Measurements from ENCODE around the gene MAF.

Gene MAF

DNA sequence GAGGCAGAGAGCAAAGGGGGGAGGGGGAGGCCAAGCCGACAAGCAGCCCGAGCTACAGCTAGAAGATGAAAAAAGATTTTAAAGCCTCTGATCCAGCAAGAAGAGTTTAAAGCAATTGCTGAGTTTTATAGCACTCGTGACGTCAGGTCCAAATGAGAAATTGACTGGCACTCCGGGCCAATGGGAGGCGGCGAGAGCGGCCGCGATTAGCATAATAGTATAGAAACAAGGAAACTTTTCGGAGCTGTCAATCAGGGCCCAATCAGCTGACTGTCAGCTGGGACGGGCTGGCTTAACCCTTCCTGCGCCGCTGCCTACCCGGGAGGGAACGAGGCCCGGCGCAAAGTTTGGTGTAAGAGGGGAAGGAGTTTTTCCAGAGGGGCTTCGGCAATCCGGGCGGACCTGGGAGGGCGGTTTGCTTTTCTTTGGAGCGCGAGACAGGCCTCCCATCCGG is at the start of gene MAF:
Gene MAF, minus strand, starts transcription at position 100 of the 454 bp plus-strand sequence. CDS start 835 bp downstream, outside the sequence.
- no peak for DNase-seq (ENCODE audit: low read depth)

DNA sequence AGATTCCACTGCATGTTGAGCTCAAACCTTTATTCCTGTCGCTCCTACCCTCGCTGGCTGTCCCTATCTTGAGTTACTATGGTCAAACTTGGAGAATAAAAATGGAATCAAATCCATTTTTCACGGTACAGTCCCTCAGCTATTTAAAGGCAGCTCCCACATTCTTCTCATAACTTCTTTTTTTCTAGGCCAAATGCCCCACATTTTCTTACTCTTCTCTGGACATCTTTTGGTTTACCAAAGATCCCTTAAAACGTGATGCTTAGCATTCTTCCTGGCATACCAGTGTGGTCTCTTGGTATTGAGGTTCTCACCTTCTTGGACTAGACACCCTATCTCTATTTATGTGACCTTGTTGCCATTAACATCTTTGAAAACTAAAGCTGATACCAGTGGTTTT is 48.3 kb upstream of the MAF start:
- DNase-seq (ENCODE audit: low read depth), result no peak

DNA sequence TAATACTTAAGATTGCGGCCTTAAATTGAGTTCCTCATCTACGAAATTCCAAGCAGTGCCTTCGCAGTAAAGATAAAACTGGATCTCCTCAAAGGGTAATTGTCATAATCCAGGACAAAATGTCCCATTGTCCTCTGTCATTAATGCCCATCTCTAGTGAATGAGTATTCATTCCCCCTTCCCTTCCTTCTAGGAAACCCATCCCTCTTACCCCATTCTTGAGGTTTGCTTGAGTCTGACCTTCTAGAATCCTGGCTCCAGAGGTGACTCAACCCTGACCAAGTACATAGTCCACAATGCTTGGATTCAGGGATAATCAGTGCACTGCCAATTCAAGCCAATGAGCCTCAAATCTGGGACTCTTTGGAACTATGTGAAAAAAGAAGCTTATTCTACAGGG is 47.0 kb upstream of the MAF start:
- no peak for DNase-seq (ENCODE audit: low read depth)

DNA sequence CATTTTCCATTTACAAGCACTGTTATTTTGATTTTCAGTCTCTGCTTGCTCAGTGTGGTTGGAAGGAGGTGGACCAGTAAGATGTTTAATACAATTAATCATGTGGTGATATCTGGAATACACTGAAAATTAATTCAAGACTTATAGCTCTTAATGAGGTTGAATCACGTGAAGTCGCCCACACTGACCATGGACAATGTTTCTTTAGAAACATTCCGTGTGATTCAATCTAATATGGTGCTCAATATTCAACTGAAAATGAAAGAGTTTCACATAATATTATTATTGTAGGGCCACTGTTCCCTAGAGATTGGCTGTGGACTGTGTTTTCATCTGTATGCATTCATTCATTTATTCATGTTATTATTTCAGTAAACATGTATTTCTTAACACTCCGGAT is 45.2 kb upstream of the MAF start:
- no peak for DNase-seq (ENCODE audit: low read depth)

DNA sequence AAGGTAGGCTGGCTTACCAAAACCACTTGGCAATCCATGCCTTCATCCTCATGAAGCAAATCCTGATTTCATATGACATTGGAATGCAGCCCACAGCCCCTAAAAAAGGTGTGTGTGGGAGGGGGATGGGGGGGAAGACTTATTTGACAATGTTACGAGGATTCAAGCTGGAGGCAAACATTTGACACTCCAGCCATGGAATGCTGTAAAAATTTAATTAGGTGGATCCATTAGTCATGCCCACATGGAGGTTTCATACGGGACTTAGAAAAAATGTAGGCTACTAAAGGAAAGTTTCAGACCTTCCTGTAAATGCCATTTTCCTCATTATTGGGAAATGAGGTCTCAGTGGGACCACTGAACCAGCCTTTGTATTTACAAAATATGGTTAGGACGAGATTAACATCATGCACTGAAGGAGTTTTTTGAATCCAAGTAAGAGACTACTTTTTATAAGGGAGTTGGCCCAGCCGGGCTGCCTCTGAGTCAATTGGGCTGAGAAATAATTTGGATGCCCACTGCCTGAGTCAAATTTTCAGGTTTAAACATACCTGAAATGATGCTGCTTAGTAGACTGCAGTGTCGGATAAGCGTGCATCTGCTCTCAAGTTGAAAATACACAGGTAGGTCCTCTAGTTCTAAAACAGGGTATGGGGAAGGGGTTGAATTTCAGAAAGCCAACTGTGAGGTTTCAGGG is 44.6 kb upstream of the MAF start:
- no peak for DNase-seq (ENCODE audit: low read depth)

DNA sequence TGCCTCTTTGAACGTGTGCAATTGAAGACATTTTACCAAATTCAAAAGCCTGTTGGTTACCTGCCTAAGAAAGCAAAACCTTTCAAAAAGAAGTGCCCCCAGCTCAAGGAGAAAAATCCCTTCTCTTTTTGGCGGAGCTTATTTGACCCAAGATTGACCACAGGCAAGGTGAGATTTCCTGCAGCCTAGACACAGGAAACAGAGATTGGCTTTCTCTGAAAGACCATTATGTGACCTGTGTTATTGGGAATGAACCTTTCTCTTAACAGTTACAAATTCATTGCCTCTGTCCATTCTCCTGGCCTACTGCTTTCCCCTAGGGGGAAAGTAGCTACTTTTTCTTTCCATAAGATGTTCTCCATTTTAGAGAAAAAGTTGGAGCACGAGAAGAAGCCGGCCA is 42.1 kb upstream of the MAF start:
- no peak for DNase-seq (ENCODE audit: low read depth)

DNA sequence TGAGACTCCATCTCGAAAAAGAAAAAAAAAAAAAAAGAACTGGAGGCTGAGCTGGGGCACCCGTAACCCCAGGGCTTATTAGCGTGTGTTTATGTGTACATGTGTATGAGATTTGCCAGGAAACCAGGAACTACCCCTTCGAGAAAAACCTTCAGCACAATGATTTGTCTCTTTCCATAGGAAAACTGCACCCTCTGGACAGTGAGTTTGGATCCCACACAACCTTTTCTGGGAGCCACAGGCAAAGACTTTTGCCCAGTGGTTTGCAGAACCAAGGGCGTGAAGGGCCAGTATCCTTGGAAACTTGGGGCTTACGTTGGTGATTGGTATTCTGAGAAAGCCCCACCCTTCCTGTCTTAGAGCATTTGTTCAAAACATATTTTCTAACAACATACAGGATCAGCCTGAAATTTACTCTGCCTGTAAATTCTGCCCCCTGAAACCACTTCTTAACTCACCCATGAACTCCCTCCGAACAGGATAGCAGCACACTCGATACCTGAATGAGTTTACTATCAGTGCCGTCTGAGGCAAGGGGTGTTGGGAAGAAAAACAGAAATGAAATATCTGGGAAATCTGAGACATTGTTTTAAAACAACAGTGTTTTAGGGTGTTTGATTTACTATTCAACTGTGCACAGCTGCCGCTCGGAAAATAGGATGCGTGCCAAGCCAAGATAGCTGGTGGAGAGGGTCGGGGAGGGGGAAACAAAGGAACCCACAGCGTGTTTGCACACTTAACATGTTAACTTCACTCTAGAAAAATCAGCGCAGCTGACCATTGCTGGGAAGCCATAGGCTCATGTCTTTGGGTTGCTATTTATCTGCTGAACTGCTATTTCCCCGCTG is 40.2 kb upstream of the MAF start:
- no peak for DNase-seq (ENCODE audit: low read depth)

DNA sequence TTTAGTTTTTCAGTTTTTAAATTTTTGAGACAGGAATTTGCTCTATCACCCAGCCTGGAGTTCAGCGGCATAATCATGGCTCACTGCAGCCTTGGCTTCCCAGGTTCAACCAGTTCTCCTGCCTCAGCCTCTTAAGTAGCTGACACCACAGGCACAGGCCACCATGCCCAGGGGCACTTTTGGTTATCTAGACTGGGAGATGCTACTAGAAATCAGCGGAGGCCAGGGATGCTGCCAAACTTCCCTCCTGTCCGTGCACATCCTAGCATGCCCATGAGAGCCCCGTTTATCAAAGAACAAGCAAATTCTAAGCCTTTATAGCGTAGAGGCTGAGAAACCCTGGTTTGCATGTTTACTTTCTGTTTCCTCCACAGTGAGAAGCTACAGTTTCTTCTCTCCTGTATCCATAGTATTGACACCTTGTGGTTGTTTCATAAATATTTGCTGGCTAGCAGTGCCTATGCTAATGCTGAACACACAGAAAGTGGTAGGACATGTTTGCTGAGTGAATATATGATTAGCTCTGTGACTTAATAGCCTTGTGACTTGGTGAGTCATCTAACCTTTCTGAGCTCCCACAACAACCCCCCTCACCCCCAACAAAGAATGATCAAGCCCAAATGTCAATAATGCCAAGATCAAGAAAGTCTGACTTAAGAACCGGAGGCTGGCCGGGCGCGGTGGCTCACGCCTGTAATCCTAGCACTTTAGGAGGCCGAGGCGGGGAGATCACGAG is 39.2 kb upstream of the MAF start:
- DNase-seq (ENCODE audit: low read depth), result no peak

DNA sequence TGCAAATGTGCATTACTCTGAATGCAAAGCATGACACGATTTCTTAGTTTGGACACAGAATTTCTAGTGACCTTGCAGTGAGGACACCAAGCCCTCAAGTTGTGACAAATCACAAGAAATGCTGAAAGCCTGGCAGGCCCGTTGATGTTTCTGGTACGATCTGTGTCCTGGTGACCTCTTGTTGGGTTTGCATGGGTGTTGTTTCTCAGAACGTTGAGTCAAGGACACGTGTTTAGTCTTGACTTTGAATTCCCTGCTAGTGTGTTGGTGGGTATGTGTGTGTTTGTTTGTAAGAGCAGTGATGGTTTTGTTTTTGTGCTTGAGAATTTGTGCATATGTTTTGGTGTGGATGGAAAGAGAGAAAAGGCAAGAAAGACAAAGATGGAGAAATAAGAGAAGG is 37.8 kb upstream of the MAF start:
- no peak for DNase-seq (ENCODE audit: low read depth)

DNA sequence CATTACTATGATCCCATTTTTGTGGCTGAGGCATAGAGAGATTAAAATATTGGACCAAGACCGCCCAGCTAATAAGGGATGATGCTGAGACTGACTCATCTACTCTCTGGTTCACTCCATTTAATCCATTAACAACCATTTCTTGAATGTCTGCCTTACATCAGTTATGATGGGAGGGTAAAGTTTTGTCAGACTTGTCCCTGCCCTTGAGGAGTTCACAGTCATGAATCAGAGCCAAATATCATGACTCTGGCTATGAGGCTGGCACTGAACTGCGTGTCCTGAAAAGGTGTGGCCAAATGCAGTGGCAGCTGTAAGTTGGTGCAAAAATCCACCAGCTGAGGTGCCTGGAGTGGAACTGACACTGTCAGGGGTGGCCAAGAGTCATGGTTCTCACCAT is 35.0 kb upstream of the MAF start:
- DNase-seq (ENCODE audit: low read depth), result no peak

DNA sequence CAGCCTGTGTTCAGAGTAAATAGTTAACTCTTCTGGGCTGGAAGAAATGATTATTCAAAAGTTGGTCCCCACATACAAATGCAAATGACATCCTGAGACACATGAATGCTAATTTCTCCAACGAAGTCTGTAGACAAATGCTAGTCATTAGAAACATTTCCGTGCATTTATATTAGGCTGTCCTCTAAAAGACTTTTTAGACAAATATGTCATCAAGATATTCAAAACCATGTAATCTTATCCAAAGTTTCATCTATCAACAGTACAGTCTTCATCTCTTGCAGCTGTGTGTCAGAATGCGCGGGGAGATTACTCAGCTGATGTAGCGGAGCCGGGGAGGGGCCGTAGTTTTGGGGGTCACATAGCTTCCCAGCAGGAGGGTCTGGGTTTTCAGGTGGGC is 33.8 kb upstream of the MAF start:
- no peak for DNase-seq (ENCODE audit: low read depth)

DNA sequence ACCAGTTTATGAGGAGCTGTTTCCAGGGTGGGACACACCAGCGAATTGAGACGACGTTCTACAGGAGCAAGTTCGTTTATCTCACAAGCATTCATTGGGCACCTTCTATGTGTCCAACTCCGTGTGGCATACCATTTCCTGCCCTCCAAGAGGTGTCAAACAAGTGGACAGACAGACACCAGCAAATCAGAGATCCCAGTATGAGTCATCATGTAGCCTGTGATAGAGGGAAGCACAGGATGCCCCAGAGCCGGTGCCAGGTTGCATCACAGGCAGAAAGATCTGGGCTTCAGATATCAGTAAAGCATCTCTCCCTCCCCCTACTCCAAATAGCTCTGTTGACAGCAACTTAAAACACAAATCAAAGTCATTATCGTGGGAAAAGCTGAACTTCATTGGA is 31.8 kb upstream of the MAF start:
- no peak for DNase-seq (ENCODE audit: low read depth)

DNA sequence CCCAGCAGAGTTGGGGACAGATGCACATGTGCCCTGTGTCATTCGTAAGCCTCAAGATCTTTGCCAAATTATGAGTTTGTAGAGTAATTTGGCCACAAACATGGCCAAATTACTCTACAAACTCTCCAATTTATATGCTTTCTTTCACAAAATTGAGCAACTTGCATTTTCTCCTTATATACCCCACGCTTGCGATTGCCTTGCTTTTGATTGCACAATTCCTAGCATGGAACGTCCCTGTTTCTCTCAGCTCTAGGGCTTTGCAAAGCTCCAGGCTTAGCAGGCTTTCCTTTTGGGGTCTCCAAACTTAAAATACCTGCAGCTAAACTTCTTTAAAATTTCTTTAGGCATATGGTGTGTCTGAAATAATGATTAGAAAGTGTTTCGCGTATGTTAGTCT is 28.5 kb upstream of the MAF start:
- DNase-seq (ENCODE audit: low read depth), result no peak

DNA sequence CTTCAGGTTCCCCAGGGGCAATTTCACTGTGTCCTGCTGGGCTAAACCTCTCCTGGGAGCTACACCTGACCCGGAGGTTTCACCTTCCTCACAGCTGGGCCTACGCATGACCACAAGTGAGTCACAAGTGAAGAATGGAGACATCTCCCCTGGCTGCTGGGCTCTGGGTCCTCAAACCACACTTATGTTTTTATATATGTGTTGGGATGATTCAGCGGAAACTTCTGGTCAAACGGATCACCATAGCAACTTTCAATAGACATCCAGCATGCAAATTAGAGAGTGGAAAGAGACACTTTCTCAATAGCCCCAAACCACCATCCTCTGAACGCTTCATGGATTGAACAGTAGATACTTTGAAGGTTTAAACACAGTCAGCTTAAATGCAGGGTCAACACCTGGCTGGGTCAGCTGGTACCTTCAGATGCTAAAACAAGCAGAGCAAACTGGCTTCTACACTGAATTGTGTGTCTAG is 28.0 kb upstream of the MAF start:
- no peak for DNase-seq (ENCODE audit: low read depth)

DNA sequence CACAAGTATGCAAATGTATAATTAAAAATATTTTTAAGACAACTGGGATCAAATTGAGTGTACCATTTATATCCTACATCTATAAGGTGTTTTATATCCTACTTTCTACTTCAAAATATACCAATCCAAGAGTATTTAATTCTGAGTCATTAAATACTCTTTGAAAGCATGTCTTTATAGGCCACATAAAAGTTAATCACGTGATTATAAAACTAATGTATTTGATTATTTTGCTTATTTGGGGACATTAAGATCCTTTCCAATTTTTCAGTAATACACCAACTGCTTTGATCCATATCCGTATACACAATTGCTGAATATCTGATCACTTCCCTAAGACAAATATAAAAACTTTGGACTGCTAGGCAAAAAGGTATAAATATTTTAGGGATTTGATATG is 26.6 kb upstream of the MAF start:
- DNase-seq (ENCODE audit: low read depth), result no peak

DNA sequence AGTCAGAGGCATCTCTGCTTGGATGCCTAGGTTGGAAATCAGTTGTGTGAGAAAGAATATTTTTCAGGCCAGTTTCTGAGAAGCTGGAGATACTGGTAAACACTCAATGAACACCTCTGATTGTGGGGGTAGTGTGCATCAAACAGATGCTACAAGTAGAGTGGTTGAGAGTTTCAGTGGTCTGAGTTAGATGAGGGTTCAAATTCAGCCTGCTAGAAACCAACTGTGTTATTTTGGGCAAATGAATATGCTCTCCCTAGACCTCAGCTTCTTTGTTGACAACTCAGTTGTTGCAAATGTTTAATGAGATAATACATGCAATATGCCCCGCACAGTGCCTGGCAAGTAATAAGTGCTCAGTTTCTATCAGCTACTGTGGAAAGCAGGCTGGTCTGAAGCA is 25.2 kb upstream of the MAF start:
- no peak for DNase-seq (ENCODE audit: low read depth)

DNA sequence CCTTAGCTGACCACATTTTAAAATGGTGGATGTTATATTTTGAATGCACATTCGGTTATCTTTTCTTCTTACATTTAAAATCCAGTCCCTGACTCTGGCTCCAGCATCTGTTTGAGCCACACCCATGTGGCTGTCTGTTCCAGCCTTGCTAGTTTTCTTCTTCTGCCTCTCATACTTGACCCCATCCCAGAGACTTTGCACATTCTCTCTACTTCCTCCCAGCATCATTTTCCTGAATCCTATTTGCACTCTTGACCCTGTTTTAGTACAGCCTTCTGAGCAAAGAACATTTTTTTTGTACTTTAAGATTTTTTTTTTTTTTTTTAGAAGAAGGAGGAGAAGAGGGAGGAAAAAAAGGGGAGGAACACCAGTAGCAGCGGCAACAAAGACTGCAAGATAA is 23.3 kb upstream of the MAF start:
- DNase-seq (ENCODE audit: low read depth), result no peak

DNA sequence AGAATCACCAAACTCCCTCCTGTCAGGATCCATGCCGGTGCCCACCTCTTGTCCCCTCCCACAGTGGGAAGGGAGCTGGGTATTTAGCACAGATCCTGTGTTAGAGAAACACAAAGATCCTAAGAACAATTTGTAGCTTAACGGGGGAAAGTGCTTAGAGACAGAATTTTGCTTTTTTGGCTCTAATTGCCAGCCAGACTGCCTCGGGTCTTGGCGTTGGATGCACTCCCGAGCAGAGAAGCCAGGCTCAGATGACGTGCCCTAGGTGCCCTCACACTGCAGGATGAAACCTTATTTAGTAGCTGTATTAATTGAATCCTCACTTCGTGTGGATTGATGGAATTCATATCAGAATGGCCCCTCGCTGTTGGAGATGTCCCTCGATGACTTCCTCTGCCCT is 22.5 kb upstream of the MAF start:
- no peak for DNase-seq (ENCODE audit: low read depth)

DNA sequence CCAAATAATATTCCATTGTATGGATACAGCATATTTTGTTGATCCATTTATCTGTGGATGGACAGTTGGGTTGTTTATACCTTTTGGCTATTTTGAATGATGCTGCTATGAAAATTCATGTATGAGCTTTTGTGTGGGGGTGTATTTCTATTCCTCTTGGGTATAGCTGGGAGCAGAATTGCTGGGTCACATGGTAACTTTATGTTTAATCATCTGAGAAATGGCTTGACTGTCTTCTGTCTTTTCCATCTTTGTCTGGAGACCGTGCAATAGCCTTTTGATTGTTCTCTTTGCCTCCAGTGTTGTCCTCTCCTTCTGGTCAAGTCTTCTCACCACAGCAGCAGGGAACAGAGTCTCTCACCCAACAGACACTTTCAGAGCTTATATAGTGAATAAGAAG is 20.5 kb upstream of the MAF start:
- DNase-seq (ENCODE audit: low read depth), result no peak

DNA sequence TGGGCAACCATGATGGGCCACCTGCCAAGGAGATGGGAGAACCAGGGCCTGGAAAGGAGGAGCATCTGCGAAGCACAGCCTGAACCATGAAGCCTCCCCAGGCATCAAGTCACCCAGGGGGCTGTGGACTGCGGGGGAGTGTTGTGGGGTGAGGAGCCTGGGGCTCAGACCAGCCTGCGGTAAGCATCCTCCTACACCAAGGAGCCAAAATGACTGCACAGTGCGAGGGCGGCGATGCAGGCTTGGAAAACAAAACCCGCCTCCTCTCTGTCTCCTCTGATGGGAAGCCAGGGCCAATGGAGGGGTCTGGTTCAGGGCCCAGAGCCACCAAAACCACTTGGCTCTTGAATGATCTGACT is 18.1 kb upstream of the MAF start:
- no peak for DNase-seq (ENCODE audit: low read depth)

DNA sequence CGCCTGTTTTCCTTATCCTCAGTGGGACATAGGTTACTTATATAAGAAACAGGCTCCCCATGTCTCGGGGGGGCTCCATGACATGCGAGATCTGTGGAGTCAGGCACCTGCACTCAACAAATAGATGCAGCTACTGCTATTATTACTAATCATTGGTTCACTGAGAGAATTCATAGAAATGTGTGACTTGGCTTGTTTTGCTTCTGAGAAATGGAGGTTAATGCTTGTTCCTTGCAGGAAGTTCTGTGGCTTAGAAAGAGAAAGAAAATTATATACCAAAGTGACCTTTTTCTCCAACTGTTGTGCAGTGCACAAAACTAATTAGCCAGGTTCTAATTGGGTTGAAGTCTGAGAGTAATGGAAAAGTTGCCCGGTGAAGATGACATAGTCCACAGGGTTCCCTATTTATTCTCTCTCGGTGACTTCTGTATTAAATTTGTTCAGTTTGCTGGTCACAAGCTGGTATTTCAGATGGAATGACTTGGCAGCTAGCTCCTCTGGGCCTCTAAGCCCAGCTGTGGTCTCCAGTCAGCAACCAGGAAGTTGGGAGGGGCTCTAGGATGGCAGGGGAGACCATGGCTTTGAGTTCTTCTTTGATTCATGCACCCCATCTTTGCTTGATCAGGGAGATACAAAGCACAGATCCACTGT is 17.6 kb upstream of the MAF start:
- no peak for DNase-seq (ENCODE audit: low read depth)

DNA sequence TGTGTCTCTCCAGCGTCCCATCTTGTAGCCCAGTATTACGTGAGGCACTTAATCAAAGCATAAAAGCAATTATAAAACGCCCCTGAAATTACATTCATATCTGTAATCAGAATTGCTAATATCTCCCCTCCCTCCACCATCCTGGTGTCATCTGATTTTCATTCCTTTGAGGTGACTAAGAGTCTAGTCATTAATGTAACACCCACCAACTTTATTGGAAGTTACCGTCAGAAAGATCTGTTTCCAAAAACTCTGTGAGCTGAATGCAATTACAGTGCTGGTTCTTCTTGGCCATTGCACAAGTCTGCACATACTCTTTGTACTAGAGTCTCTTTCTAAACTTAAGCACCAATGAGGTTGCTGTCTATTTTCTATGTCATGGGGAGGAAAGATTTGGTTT is 12.5 kb upstream of the MAF start:
- no peak for DNase-seq (ENCODE audit: low read depth)
